ENCODE data around the gene PBX3. TPM values are rescaled to one million over a fixed set of nuclear protein-coding genes. Genes with fewer than 3 reads are reported as not detected.
A peak's percentile ranks its signal among the peaks of the same experiment; 100 is the strongest.

Gene PBX3
- total and polyA plus RNA-seq, 9 of the 15 experiments (the other 6 are each of a cell fraction or from before 2014, with no cell fraction given), result 0.14 to 5.8 (median 0.92) TPM

GRCh38 chr9:125746017-125746773 lies 978 bp upstream of the PBX3 start (continued):
- TF ChIP-seq FOXK1 (CRISPR knock-in tag; IDR thresholded peaks at IDR 0.05; ENCODE audit: borderline replicate concordance), result no peak
- TF ChIP-seq ZNF133 (CRISPR knock-in tag; IDR thresholded peaks at IDR 0.05), result no peak
- no peak for TF ChIP-seq MTF1 (CRISPR knock-in tag; IDR thresholded peaks at IDR 0.05; ENCODE audit: borderline replicate concordance)
- no peak for TF ChIP-seq BRD4 (IDR thresholded peaks at IDR 0.05)
- no peak; the same call in 1 of the 2 replicates for TF ChIP-seq KLF1 (tag; IDR thresholded peaks at IDR 0.05)
- no peak for TF ChIP-seq RCOR1 (IDR thresholded peaks at IDR 0.05; ENCODE audit: borderline replicate concordance in 1 of 2, low read depth in 2 of 2, low read length in 2 of 2)
- TF ChIP-seq, protein P1, sequence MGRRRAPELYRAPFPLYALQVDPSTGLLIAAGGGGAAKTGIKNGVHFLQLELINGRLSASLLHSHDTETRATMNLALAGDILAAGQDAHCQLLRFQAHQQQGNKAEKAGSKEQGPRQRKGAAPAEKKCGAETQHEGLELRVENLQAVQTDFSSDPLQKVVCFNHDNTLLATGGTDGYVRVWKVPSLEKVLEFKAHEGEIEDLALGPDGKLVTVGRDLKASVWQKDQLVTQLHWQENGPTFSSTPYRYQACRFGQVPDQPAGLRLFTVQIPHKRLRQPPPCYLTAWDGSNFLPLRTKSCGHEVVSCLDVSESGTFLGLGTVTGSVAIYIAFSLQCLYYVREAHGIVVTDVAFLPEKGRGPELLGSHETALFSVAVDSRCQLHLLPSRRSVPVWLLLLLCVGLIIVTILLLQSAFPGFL (CRISPR knock-in tag; IDR thresholded peaks at IDR 0.05), result no peak
- TF ChIP-seq HLTF (IDR thresholded peaks at IDR 0.05), result no peak
- no peak for TF ChIP-seq THRB (CRISPR knock-in tag; conservative IDR thresholded peaks at IDR 0.05)
- TF ChIP-seq HDAC8 (tag; IDR thresholded peaks at IDR 0.05), result peak; percentile 59; the same call in 1 of the 2 replicates
- TF ChIP-seq NFRKB (IDR thresholded peaks at IDR 0.05; ENCODE audit: low read depth), result no peak
- TF ChIP-seq FOSL1 (tag; conservative IDR thresholded peaks at IDR 0.05), result no peak
- no peak for TF ChIP-seq BCL6 (CRISPR knock-in tag; IDR thresholded peaks at IDR 0.05)
- no peak for TF ChIP-seq ARID2 (IDR thresholded peaks at IDR 0.05)
- no peak for TF ChIP-seq POLR3A (IDR thresholded peaks at IDR 0.05; ENCODE audit: borderline replicate concordance, extremely low read depth, insufficient read depth, insufficient read length)
- TF ChIP-seq TAF1 (IDR thresholded peaks at IDR 0.05; ENCODE audit: control insufficient read depth, extremely low read depth, insufficient read depth, low read length, severe bottlenecking), result no peak
- no peak for TF ChIP-seq ZNF184 (CRISPR knock-in tag; IDR thresholded peaks at IDR 0.05)
- no peak; the same call in 1 of the 2 replicates for TF ChIP-seq ZBTB7A (IDR thresholded peaks at IDR 0.05; ENCODE audit: borderline replicate concordance, control insufficient read depth, low read depth, low read length)
- no peak for TF ChIP-seq NR1H2 (CRISPR knock-in tag; IDR thresholded peaks at IDR 0.05)
- TF ChIP-seq CEBPB (tag; IDR thresholded peaks at IDR 0.05), result no peak
- TF ChIP-seq GABPB1 (CRISPR knock-in tag; IDR thresholded peaks at IDR 0.05), result peak; percentile 59
- no peak for TF ChIP-seq ZNF780A (CRISPR knock-in tag; IDR thresholded peaks at IDR 0.05)
- TF ChIP-seq, protein P2, sequence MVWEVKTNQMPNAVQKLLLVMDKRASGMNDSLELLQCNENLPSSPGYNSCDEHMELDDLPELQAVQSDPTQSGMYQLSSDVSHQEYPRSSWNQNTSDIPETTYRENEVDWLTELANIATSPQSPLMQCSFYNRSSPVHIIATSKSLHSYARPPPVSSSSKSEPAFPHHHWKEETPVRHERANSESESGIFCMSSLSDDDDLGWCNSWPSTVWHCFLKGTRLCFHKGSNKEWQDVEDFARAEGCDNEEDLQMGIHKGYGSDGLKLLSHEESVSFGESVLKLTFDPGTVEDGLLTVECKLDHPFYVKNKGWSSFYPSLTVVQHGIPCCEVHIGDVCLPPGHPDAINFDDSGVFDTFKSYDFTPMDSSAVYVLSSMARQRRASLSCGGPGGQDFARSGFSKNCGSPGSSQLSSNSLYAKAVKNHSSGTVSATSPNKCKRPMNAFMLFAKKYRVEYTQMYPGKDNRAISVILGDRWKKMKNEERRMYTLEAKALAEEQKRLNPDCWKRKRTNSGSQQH (CRISPR knock-in tag; IDR thresholded peaks at IDR 0.05), result no peak
- TF ChIP-seq ZBTB8A (IDR thresholded peaks at IDR 0.05; ENCODE audit: partially characterized antibody), result no peak
- no peak for TF ChIP-seq LARP7 (IDR thresholded peaks at IDR 0.05)
- TF ChIP-seq RFX7 (CRISPR knock-in tag; IDR thresholded peaks at IDR 0.05), result no peak
